Astrocyte (in vitro differentiated cells and primary cell): ENCODE data around the gene RFX4.

Experiments
- CTCF ChIP-seq: IDR thresholded peaks from 2 replicates; pipeline ENCODE4 v1.5.1; 2011; ENCODE audit warnings: low read depth, mild to moderate bottlenecking, inconsistent platforms, low read length, moderate library complexity; ENCODE audit not compliant: insufficient read depth
- EZH2 ChIP-seq: IDR thresholded peaks from 2 replicates; pipeline ENCODE4 v1.6.1; 2012; ENCODE audit warnings: mild to moderate bottlenecking, low read length, inconsistent platforms; ENCODE audit not compliant: insufficient read depth

- TF ChIP-seq EZH2: no peak
- no peak for TF ChIP-seq CTCF
Measured at GRCh38 chr12:106709068-106709511, 126.3 kb downstream of the RFX4 start.
